Limb (tissue), 2 donors: ENCODE results near the gene PRKAR1B.

Experiments used
- DNase-seq, 2 donors: peaks; one replicate each; pipeline ENCODE4 v3.0.0-alpha.2; 2016; ENCODE audit errors: extremely low spot score in 2 of 2

PRKAR1B gene

DNA sequence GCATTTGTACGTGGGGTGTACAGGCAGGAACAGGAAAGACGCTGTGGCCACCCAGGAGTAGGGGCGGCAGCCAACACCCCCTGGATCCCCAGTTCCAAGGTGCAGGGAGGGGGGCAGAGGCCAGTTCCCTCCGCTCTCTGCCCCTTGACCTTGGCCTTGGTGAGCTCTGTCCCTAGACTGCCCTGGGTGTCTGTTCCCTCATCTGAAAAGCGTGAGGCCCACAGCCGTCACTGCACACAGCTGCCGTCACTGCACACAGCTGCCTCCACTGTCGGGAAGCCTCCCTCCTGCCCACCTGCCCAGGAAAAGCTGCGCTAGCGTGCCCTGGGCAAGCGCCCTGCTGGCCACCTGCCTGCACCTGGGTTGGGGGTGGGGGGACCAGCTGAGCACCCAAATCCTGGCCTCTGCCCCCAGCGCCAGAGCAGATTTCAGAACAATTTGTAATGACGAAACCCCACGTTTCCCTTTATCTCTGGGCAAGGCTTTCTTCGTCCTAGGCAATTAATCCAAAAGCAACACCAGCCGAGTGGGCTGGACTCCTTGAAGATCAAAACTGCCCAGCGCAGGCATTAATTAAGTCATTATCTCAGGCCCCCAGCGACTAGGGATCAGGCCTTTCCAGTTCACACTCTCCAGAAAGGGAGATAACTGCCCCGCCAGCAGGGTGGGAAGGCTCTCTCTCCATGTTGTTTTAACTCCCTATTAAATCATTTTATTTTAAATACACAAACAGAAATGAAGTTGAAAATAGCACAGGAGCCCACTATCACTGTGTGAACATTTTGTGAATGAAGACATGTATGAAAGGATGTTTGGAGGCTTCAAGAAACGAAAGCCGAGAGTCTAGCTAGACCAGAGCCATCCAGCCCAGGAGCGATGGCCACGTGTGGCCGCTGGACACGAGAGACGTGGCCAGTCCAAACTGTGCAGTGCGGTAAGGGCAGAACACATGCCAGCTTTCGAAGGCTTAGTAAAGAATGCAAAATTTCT, 203.4 kb downstream of the PRKAR1B start:
- DNase-seq: no peak

DNA sequence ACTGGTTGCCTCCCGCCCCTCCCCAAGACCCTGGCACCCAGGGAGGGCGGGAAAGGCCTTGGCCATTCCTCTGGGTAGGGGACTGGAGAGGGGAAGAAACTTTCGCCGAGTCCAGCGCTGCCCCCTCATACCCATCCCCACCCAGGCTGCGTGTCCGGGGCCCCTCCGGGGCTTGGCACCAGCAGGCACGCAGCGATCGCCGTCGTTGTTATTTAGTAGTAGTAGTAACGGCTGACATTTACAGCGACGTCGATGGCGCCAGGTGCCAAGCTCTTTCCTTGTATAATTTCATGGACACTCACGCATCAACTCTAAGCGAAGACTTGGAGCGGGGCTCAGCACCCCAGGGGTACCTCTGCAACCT, 204.1 kb downstream of the PRKAR1B start:
- no peak for DNase-seq

DNA sequence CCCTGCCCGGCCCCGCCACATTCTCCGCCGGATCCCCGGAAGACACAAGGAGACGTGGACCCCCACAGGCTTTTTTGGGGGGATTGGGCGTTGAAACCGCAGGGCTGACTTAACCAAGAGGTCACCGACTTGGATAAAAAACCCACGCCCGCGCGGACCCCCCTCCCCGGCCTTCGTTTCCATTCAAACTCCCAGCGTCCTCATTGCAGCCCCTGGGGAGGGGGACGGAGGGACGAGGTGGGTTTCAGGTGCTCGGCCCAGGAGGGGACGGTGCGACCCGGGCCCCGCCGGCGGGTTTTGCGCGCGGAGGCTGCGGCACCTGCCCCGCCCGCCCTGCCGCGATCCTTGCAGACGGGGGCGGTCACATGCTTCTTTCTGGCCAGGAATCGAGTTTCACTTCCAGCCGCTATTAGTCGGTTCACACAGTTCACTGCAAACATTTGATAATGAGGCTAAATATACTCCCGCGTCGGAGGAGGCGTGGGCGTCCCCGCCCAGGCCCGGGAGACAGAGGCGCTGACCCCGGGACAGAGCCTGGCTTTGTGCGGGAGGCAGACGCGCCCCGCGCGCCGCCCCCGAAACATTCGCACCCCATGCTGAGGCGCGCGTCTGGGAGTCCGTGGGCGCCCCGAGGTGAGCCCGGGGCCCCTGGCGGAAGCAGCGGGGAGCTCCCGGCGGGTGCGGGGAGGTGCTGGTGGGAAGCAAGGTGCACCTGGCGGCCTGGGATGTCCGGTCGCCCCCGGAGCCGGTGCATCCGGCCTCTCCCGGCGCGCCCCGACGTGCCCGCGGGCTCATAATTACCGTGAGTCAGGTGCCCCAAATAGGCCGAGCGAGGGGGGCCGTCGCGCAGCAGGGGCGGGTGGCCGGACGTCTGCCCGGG, 204.8 kb downstream of the PRKAR1B start:
- peak in 1 of 2 donors; percentile 53 for DNase-seq

DNA sequence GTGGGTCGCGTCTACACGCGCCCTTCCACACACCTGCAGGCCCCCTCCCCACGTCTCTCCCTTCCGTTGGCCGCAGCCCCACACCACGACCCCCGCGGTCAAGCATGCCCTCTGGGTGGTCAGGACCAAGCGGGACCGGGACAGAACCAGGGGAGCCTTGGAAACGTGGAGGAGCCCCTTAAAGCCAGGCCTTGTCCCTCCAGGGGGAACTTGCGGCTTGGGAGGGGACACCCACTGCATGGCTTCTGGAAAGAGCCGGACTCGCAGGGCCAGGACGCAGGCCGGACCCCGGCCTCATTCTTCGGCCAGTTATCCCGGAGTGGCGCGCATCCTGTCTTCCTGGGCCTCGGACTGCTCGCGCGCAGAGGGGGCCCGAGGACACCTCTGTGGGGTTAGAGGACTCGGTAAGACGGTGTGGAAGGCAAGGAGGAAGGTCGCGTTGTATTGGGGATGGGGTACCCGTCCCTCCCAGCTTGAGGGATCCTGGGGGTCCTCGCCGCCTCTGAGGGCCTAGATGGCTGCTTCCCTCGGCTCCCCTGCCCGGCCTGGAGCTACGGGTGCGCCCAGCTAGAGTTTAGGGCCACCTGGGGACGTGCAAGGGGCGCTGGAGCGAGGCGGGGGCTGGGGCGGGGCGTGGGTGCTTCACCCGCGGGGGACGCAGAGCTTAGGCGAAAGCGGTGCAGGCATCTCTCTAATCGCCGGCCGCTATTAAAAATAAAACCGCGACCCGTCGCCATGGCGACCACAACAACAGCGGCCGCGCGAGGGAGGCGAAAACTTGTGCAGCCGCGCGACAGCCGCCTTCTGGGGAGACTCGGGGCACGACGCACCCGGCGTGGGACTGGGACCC, 205.6 kb downstream of the PRKAR1B start:
- peak; percentile 66 to 81 for DNase-seq

DNA sequence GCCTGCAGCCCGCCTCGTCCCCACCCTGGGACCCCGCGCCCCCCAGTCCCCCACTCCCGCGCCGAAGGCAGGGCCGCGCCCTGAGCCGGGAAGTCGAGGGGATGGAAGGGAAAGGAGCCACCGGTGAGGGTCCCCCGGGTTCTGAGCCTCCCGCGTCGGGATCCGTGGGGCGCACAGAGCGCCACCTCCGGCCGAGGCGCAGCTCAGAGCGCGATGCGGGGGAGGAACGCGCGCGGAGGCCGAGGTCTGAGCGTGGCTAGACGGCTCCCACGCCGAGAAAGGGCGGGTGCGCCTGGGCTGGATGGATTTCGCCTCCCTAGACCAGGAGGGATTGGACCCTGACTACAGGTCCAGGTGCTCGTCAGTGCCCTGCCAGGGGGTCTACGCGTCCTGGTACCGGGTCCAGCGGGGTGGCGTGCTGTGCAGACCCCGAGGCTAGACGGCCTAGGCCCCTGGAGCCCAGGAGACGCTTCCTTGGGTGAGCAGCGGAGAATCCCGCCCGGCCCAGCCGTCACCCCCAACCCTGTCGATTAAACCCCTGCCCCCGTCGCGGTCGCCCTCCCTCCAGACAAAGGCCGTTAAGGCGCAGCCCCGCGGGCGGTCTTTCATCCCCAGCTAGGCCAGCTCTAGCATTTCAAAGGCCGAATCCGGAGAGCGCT, 206.4 kb downstream of the PRKAR1B start:
- DNase-seq: no peak

DNA sequence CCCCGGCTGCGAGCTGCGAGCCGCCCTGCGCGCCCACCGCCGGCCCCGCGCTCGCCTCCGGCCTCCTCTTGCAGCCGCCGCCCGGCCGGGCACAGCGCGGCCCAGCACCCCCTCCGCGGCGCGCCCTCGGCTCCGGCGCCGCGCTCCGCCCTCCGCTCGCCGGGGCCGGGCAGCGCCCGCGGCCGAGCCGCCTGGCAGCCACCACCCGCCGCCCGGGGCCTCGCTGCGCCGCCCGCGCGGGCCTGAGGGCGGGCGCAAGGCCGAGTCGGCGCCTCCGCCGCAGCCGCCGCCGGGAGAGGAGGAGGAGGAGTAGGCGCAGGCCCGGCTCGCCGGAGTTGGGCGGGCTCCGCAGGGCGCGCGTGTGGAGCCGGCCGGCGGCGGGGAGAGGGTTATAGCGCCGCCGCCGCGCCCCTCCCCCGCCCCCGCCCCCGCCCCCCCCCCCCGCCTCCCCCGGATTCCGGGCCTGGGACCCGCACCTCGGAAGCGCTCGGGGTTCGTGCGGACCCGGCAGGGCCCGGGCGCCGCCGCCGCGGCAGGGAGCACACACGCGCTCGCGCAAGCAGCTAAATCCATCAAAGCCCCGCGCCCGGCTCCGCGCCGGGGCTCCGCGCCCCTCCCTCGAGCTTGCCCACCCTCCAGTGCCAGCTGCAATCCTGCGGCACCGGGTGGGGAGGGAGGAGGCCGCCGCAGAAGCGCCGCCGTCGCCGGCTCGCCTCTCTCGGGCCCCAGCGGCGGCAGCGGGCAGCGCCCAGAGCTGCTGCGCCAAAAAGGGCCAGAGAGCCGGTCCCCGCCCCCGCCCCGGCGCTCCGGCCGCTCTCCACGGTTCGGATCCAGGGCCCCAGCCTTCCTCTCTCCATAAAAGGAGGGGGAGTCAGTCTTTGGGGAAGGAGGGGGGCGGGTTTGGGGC, 207.3 kb downstream of the PRKAR1B start, which contains the start of gene PDGFA:
Gene PDGFA (minus strand): TSS at position 363 of the 907 bp plus-strand sequence. CDS start 845 bp downstream, outside the sequence.
- DNase-seq: peak; percentile 57 to 81

DNA sequence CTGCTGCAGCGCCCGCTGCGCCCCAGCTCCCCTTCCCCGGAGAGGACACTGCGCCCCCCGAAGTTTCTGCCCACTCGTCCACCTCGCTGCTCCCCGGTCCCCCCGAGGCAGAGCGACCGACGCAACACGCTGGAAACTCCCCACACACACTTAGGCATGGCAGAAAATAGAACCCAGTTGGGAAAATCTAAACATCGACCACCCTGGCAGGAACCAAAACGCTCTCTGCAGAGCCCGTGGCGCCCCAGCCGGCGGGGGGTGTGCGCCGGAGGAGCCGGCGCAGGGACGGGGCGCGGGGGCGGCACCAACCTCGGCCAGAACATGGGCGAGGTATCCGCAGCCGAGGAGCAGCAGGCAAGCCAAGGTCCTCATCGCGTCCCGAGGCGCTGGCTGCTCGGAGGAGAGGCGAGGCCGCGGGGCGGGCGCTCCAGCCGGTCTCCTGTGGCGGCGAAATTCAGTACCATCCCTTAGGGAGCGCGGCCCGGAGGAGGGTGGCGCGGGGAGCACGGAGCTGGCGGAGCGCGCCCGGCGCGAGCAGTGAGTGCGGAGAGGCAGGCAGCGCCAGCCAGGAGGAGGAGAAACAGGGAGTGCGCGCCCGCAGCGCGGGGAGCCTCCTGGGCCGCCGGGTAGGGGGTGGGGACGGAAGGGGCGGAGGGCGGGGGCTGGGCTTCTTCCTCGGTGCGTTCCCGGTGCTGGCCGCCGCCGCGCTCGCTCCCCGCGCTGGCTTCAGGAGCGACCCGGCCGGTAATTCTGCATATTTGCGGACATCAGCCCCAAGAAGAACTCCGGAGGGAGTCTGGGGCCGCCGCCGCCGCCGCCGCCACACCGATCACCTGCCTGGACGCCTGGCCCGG, 208.2 kb downstream of the PRKAR1B start:
- peak; percentile 55 to 87 for DNase-seq

DNA sequence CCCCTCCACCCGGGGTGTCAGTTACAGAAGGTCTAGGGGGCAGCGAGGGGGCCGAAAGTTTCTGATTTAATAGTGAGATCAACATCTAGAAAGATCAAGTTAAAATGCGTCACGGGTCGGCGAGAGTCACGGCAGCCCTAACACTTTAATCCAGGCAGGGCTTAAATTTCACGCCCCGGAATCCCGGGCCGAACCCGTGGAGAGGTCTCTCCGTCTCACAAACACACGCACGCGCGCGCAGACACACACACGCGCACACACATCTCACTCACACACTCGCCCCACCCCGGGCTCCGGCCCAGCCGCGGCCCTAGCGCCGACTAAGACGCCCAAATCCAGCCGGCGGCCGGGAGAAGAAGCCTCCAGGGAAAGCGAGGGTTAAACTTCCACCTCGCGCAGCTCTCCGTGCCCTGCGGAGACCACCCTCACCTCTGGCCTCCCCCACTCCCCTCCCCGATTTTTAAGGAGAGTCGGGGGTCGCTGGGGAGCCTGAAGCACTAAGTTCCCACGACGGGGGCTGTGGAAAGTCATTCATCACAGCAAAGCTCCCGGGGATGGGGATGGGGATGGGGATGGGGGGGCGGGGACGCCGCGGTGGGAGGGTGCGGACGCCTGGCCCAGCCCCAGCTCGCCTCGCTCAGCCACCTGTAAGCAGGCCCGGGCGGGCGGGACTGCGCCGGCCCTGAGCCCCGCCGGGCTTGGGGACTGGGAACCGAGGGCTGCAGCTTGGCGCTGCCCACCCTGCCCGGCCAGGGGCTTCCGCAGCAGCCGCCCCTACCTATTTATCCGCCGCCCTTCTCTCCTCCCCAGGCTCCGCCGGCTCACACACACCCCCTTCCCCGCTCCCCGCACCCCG, 209.1 kb downstream of the PRKAR1B start:
- DNase-seq: peak in 1 of 2 donors; percentile 77

DNA sequence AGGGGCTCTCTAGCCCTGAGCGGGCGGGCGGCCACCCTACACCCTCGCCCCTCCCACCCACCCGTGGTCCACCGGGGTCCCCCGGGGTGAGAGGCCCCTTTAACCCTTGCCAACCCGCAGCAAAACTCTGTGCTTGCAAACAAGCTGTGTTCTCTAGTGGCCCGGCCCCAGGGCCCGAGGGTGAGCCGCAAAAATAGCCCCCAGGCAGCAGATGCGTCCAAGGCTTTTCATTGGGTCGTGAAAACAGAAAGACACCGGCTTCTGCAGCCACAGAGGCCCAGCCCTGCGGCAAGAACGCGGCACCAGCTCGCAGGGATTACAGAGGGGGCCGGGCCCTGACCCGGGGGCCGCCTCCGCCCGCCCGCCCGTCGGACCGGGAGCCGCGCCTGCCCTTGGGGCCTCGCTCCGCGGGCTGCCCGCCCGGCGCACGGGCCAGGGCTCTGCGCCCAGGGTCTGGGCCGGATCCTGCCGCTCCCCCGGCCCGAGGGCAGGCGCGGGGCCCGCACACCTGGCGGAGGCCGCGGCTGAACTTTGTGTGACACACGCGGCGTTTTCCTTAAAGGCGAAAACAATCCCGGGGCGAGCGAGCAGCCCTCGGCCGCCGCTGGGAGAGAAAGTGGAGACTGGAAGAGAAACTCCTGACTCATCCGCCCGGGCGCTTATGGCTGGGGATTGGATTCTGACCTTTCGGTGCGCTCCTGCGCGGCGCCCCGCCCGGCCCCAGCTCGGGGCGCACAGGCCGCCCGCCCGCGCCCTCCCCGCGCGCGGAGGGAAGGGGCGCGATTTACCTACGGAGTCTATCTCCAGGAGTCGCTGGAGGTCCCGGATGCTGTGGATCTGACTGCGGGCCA, 210.2 kb downstream of the PRKAR1B start:
- peak in 1 of 2 donors; percentile 67 for DNase-seq

DNA sequence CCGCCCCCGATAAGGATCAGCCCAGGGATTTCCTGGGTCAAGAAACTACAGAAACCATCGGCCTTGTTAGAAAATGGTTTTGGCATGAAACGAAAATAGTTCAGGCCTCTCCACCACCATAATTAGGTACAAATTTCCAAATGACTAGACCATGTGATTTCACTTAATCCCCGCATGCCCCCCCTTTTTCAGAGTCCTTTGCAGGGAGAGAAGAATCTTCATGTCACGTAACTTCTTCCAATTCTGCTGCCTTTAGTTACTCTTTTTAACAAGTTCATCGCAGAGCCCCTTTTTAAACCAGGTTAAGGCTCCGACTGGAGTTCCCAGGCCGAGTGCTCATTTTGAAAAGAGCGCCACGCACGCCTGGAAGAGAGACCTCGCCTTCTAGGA, 210.9 kb downstream of the PRKAR1B start:
- no peak for DNase-seq

DNA sequence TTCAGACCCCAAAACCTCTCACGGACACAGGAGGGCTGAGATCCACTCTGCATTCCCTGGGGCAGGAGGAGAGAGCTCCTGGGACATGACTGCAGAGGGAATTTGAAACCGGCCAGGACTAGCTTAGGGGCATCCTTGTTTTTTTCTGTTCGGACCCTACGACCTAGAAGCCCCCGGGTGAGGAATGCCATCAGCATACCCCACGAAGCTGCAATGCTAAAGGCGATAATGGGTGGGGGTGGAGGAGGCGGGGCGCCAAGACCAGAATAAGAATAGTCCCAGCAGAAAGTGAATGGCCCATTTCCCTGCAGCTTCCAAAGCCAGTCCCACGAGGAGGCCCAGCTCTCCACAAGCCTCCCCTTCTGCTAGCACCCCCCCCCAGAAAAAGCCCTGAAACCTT, 211.5 kb downstream of the PRKAR1B start:
- no peak for DNase-seq

DNA sequence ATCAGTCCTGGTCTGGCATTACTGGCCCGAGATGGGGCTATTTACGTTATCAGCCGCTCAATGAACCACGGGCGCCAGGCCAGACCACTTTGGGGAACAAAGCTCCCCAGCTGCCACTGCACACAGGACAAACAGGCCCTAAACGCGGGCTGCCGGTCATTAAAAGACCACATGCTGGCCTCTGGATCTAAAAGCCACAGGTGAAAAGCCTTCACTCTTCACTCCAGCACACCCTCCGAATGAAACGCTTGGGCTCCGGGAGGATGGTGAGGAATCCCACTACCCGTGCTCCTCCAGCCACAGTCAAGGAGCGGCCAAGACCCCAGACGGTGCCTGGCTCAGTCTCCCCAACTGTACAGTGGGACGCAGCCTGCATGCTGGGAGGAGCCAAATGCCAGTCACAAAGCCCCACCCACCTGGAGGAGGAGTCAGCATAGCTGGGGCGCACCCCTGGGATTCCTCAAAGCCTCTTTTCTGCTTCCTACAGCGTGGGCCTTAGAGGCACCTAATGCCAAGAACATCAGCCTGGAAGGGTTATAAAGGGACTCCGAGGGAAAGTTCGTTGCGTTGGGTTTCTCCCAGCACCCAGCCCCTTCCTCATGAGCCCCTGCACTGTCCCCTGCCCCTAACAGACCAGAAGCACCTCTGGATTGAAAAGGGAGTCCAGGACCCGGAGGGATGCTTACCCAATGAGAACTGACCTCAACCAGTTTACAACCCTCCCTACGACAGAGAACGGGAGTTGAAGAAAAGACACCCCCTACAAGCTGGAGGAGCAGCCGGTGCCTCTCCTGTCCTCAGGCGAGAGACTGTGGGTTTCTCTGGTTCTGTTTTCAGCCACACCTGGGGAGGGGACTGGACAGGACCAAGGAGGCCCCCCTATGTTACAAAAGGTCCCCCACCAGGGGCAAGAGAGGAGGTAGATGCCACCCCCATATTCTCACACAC, 212.2 kb downstream of the PRKAR1B start:
- no peak for DNase-seq

DNA sequence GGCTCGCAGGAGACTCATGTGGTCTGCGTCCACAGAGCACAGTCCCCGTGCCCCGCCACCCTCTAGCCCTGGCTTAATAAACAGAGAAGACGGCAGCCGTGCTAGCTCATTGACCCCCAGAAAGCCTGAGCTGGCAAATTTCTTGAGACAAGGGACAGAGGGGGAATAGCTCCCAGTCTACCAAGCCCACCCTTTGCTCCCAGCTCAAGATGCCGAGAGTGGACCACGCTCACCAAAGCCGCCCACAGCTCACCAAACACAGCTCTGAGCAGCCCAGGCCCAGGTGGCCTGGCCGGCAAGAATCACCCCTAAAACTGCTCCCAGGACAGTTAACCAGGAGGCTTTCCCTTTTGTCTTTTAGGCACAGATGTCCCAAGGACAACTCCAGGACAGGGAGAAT, 212.8 kb downstream of the PRKAR1B start:
- no peak for DNase-seq

DNA sequence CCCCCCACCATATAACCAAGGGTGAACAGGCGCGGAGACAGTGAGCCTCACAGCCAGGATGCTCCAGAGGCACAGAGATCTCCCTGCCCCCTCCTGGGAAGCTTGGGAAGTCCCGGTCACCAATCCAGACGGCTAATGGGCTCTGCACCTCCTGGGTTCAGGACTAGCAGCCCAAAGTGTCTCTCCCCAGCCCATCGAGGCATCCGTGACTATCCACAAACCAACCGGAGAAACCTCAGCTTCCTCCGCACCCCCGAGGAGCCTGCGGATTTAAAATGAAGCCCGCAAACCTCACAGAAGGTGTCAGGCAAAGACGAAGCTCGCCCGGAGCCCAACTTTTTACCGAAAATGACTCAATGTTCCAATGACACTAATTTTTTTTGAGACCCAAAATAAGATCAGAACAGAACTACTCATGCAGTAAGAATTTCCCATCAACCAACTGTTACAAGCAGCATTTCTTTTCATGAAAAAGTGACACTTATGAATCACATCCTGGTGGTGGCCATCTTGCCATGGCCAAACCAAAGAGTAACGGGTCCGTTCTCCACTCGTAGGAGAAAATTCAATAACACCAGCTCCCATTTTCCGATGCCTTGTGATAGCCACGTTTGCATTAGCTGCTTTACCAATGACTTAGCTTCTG, 213.4 kb downstream of the PRKAR1B start:
- DNase-seq: no peak
